ENCODE results near the gene TSPAN11.
"Not testable (repeated sequence)": the region's sequence is repeated elsewhere in the genome, so short reads cannot be mapped to it uniquely, and the experiment has no call there.

Gene TSPAN11

GRCh38 chr12:31005256-31005943, 78.9 kb downstream of the TSPAN11 start:
- DNase-seq = no peak

- DNase-seq = no peak
These were observed 79.4 kb downstream of the TSPAN11 start for GRCh38 chr12:31005944-31006361.

DNA sequence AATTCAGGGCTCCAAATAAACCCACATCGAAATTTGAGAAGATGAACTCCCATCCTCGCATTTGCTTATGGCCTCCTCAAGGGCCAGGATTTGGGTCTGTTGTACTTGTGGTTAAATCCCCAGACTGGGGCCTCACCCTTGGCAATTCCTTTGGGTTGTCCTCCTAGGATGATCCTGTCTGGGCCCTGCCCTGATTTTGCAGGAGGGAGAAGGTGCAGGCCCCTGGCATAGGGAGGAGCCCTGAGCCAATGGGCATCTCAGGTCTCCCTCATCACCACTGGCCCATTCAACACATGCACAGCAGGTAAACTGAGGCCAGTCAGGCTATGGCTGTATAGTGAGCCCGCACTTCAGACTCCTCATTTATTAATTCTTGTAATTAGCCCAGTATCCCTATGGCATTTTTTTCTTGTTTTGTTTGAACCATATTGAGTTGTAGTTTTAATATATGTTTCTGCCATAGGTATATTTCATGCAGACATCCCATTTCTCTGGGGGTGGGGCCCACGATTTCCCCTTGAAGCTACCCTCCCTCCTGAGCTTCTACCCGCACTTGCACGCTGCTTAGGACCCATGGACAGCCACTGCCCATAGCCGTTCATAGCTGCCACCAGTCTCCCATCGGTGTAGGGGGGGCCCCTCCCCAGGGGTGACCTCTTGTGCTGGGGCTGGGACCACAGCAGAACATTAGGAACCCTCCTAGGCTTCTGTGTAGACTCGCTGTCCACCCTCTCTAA, 80.0 kb downstream of the TSPAN11 start:
- DNase-seq = no peak

- no peak for DNase-seq
These were observed 80.6 kb downstream of the TSPAN11 start for GRCh38 chr12:31007153-31007495.

- DNase-seq = no peak
These were observed 81.2 kb downstream of the TSPAN11 start for GRCh38 chr12:31007636-31008175.

GRCh38 chr12:31008241-31008761, 81.8 kb downstream of the TSPAN11 start:
- no peak for DNase-seq

DNA sequence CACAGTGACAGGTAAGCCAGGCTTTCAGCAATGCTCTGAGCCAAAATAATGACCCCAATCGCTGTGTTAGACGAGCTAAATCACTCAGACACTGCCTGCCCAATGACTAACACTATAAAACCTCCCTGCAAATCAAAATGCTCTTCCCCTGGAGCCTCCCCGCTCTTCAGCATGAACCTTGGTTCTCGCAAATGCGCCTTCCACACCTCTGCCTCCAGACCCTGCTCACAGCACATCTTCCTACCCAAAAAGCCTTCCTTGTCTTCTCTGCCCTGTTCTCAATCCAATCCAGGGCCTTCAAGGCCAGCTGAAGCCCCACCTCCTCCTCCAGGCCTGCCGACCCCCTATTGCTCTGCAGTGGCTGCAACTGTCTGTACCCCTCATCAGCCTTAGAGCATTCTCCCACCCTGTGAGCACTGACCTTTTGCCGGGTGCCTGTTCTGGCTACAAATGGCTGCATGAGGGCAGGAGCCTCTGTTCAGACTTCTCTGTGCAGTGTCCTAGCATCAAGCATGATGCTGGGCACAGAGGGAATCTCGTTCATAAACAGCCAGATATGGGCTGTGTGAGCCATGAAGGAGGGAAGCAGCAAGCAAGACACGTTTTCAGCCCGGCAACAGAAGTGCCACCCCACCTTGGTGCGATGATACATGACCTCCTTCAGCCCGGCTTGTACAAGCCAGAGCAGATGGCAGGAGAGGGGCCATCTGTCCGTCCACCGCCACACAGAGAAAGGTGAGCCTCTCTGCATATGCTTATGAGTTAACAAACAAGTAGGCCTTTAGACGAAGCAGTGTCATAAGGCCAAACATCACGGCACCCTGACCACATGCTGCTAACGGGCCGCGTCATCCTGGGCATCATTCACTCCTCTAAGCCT, 82.7 kb downstream of the TSPAN11 start:
- DNase-seq = no peak

DNA sequence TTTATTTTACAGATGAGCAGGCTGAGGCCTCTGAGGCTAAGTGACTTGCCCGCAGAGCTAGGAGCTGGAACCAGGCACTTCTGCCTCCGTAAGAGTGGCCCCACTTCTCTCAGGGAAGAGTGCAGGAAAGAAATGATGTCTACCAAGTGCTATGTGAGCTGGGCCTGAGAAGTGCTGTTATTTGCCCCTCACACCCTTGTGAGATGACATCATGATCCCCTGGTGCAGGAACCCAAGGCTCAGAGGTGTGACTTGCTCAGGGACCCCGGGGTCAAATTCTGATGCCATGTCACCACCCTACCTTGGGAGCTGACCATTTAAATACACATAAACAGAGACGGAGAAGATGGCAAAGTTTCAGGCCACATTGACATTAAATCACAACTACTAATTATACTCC, 83.4 kb downstream of the TSPAN11 start:
- DNase-seq = no peak

DNA sequence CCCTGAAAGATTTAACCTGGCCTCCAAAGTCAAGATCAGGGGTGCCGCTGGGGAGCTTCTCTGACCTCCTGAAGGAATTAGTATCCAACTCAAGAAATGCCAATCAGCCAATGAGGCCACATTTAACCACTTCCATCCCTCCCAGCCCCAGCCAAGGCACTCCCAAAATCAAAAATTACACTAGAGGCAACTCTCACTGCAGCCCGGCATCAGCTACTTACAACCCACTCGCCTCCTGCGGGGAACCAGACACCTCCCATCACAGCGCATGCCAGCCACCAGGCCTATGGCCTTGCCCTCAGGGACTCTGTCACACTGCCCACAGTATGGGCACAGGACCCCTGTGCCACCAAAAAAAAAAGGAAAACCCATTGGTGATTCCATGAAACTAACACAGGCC, 84.8 kb downstream of the TSPAN11 start:
- no peak for DNase-seq

- DNase-seq = no peak
These were observed 85.4 kb downstream of the TSPAN11 start for GRCh38 chr12:31011746-31012566.

DNA sequence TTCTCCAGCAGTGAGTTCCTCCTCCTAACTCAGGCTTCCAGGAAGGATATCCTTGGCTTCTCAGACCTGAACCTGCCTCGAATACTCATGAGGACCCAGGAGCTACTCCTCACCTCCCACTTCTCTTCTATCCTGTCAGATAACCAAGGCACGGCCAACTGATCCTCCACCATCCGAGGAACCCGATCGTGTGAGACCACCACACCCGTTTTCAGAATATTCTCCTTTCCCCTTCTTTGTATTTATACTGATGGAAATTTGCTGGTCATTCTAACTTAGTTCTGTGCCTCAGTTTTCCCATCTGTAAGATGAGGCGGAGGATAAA, 86.0 kb downstream of the TSPAN11 start:
- not testable (repeated sequence) for DNase-seq

DNA sequence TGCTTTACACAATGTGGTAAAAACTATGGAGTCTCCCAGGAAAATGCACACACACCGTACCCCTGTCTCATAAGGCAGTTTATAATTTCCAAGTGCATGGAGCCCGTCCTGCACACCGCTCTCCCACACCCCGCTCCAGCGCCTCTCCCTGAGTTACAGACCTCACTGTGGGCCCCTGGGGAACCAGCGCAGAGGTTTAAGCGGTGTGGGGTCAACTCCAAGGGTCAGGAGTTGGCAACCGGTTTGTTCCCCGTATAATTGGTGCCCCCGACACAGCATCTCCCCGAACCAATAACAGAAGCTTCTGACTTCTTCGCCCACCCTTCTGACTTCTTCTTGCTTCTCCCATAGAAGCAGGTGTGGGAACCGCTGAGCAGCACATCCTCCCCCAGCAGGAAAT, 88.7 kb downstream of the TSPAN11 start:
- DNase-seq = no peak

DNA sequence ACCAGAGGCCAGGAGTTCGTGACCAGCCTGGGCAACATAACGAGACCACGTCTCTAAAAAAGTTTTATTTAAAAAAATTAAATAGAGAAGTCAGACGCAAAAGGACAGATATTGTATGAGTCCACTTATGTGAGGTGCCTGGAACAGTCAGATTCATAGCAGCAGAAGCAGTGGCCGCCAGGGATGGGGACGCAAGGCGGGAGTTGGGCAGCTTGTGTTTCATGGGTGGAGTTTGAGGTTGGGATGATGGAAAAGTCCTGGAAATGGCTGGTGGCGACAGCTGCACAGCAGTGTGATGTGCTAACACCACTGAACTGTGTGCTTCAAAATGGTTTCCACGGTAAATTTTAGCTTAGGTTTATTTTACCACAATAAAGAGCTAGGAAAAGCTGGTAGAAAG, 89.5 kb downstream of the TSPAN11 start:
- DNase-seq = no peak

GRCh38 chr12:31017535-31017934, 91.0 kb downstream of the TSPAN11 start:
- no peak for DNase-seq

GRCh38 chr12:31018106-31018789, 91.7 kb downstream of the TSPAN11 start:
- no peak for DNase-seq

GRCh38 chr12:31018790-31019505, 92.4 kb downstream of the TSPAN11 start:
- no peak for DNase-seq

- no peak for DNase-seq
These were observed 93.0 kb downstream of the TSPAN11 start for GRCh38 chr12:31019561-31019960.

- no peak for DNase-seq
These were observed 93.4 kb downstream of the TSPAN11 start for GRCh38 chr12:31019976-31020375.

DNA sequence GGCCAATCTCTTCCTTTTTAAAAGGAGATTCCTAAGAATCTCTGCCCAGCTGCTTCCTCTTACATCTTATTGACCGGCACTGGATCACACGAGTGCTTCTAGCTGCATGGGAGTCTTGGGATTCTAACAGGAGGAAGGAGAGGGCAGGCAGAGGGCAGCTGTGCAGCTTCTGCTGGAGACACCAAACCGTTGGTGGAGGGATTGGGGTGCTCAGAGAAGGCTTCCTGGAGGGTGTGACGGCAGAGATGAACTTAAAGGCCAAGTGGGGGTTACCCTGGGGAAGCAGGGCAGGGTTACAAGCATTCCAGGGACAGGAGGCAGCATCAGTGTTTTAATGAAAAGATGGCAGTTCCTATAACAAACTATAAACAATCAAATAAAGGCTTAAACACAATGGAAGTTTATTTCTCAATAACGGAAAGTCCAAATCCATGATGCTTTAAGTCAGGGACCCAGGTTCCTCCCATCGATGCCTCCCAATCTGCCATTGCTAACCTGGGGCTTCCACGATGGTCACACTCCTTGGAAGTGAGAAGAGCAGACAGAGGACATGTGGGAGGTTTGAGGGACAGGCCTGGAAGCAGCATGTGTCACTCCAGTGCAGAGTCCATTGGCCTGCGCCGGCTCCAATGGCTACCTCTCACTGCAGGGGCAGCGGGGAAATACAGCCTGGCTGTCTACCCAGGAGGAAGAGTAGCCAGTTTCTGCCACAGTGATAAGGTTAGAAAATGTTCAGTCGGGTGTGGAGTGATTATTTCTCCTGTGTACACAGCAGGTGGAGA, 94.0 kb downstream of the TSPAN11 start:
- DNase-seq = no peak

- DNase-seq = no peak
These were observed 94.6 kb downstream of the TSPAN11 start for GRCh38 chr12:31021181-31021580.
